HG03442 (cell line): ENCODE results near the gene CLDN15.
"Not testable (repeated sequence)": the region's sequence is repeated elsewhere in the genome, so short reads cannot be mapped to it uniquely, and the experiment has no call there.

ENCODE experiments used
- ATAC-seq: cut with Tn5 transposase; IDR thresholded peaks from one replicate; pipeline ENCODE4 v1.9.1; 2021; ENCODE audit warnings: mild to moderate bottlenecking, moderate library complexity; ENCODE audit not compliant: unreplicated experiment

Gene CLDN15, protein sequence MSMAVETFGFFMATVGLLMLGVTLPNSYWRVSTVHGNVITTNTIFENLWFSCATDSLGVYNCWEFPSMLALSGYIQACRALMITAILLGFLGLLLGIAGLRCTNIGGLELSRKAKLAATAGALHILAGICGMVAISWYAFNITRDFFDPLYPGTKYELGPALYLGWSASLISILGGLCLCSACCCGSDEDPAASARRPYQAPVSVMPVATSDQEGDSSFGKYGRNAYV

GRCh38 chr7:101237206-101238067, at the start of gene CLDN15:
Gene CLDN15, minus strand, starts transcription at chr7:101237802. Its CDS starts 221 bp downstream, at chr7:101237581.
- no peak for ATAC-seq

DNA sequence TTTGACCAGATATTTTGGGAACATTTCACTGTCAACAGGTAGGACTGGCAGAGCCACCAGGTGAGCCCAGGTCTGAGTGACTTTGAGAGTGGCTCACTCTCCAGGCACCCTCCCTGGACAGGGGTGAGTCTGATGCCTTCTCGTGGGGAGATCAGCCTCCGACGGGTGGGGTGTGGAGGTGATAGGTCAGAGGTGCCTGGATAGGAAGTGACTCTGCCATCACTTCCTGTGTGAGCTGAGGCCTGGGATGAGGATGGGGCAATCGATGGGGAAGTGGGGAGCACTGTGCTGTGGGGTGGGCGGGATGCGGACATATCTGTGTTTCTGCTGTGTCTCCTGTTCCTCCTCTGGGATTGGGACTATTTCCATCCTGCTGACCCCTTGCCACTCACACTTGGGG, 49.4 kb upstream of the CLDN15 start:
- ATAC-seq = no peak

DNA sequence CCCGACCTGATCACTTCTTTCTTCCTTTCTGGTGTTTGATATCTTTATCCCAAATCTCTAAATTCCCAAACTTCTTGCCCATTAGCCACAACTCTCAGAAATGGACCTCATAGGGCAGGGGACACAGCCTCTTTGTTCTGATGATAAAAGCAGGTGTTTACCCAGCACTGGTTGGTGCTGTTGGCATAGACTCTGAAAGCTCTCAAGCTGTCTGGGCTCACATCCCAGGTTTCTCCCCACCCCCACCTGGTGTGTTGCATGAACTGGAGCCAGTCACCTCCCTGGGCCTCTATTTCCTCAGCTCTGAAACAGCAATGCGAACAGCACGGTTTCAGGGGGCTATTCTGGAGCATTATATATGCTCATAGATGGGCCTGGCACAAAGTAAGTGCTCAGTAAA, 48.3 kb upstream of the CLDN15 start:
- ATAC-seq = not testable (repeated sequence)

DNA sequence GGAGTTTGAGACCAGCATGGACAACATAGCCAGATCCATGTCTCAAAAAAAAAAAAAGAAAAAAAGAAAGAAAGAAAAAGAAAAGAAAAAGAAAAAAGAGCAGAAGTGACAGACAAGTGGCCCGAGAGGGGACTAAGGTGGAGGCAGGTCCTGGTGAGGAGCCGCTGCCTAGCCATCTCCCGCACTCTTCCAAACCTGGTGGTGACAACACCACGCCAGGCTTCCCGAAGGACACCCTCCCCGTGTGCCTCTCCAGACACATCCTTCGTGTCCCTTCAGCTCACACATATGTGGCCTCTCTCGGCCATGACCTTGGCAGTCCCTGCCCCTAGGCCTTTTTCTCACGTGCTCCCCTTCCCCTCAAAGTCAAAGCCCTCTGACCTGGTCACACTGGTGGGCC, 47.6 kb upstream of the CLDN15 start:
- ATAC-seq = no peak

DNA sequence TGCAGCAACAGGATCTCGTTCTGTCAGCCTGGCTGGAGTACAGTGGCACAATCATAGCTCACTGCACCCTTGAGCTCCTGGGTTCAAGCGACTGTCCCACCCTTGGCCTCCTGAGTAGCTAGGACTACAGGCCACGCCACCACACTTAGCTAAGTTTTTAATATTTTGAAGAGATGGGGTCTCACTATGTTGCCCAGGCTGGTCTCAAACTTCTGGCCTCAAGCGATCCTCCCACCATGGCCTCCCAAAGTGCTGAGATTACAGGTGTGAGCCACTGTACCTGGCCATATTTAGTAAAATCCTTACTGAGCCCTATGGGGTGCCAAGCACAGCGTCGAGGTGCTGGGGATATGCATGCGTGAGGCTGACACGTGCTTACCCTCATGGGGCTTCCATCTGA, 43.3 kb upstream of the CLDN15 start:
- ATAC-seq = not testable (repeated sequence)

- no peak for ATAC-seq
Measured at GRCh38 chr7:101278461-101279292, 41.1 kb upstream of the CLDN15 start.

DNA sequence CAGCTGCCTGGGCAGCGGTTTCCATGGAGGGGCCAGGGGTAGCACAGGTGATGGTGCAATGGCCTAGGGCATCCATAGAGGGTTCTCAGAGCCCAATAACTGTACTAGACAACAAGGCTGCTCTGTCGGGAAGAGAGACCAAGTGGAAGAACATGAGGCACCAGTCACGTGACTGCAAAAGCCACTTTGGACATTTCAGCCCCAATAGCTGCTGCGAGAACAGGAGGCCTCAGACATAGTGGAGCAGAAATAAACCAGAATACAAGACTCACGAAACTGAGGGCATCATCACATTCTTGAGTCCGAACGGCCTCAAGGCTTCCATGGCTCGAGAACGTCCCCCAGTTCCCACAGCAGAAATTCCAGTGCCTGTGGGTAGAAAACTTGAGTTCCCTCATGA, 39.6 kb upstream of the CLDN15 start:
- ATAC-seq = no peak

DNA sequence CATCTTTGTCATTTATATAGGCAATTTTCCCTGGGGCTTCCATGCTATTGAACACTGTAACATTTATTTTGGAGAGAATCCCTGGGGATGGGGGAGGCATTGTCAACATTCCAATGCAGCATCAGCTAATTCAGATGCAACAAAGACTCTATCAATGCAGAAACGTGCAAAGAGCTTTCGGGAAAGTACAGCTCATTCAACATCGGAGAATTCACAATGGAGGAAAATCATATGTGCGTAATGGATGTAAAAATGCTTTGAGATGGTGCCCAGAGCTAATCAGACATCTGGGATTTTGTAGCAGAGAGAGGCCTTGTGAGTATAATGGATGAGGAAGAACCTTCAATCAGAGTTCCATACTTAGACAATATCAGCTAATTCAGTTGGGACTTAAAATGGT, 35.6 kb upstream of the CLDN15 start:
- no peak for ATAC-seq

- ATAC-seq = no peak
Measured at GRCh38 chr7:101271021-101271420, 33.4 kb upstream of the CLDN15 start.

DNA sequence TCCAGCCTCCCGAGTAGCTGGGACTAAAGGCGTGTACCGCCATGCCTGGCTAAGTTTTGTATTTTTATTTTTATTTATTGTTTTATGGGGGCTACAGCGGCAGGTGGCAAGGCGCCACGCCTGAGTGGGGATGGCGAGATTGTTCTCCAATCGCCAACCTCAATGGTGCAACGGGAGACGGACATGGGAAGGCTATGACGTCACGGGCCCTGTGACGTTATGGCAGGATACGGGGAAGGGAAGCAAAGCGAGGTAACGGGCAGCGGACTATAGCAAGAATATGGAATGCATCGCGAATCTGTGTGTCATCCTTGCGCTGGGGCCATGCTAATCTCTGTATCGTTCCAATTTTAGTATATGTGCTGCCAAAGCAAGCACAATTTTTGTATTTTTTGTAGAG, 32.1 kb upstream of the CLDN15 start:
- no peak for ATAC-seq

DNA sequence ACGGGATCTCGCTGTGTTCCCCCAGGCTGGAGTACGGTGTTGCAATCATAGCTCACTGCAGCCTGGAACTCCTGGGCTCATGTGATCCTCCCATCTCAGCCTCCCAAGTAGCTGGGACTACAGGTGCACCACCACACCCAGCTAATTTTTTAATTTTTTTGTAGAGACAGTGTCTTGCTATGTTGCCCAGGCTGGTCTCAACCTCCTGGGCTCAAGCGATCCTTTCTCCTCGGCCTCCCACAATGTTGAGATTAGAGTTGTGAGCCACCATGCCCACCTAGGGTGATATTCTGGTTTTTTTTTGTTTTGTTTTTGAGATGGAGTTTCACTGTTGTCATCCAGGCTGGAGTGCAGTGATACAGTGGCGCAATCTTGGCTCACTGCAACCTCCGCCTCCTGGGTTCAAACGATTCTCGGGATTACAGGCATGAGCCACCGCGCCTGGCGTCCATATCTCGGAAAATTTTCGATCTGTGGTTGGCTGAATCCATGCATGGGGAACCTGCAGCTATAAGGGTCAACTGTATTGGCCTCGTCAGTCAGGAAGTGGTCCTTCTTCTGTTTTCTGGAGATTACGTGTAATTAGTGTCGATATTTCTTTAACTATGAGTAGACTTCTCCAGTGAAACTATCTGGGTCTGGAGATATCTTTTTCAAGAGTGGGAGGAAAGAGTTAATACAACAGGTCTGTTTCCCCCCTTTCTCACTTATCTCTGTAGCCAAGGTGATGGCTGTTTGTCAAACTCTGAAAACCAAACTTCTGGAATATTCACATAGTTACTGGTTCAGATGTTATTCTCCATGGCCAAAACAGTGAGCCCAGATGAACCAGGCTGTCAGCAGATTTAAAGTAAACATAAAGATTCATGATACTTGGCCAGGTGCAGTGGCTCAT, 28.3 kb upstream of the CLDN15 start:
- ATAC-seq = no peak

DNA sequence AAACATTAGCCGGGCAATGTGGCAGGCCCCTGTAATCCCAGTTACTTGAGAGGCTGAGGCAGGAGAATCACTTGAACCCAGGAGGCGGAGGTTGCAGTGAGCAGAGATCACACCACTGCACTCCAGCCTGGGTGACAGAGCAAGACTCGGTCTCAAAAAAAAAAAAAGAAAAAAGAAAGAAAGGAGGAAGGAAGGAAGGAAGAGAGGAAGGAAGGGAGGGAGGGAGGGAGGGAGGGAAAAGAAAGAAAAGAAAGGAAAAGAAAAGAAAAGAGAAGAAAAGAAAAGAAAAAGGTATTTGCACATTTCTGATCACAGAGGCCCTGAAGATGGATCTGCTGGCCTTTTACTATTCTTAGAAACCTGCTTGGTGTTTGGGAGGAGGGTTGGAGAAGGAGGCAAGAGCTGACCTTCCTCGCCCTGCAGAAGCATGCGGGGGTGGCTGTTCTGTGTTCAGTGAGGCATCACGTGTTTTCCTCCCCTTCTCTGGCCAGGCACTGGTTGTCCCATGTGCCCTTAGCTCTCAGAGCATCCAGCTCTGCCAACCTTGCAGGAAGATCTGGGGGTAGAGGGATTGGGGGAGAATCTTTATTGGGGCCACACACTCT, 26.6 kb upstream of the CLDN15 start:
- not testable (repeated sequence) for ATAC-seq

DNA sequence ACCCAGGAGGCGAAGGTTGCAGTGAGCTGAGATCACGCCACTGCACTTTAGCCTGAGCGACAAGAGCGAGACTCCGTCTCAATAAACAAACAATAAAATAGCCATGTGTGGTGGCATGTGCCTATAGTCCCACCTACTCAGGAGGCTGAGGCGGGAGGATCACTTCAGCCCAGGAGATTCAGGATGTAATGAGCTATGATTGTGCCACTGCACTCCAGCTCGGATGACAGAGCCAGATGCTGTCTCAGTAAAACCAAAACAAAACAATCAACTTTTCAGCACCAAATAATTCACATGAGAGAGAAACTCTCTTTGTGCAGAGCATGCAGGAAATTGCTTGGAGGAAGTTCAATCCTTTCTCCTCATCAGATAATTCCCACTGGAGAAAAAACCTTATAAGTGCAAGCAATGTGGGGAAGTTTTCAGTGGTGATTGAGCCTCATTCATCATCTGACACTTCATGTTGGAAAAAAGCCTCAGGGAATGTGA, 20.7 kb upstream of the CLDN15 start:
- no peak for ATAC-seq

GRCh38 chr7:101255796-101256195, 18.2 kb upstream of the CLDN15 start:
- no peak for ATAC-seq

DNA sequence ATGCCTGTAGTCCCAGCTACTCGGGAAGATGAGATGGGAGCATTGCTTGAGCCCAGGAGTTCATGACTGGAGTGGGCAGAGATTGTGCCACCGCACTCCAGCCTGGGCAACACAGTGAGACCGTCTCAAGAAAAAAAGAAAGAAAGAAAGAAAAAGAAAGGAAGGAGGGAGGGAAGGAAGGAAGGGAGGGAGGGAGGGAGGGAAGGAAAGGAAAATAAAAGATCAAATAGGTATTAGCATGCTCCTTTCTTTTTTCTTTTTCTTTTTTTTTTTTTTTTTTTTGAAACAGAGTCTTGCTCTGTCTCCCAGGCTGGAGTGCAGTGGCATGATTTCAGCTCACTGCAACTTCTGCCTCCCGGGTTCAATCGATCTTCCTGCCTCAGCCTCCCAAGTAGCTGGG, 15.6 kb upstream of the CLDN15 start:
- not testable (repeated sequence) for ATAC-seq

DNA sequence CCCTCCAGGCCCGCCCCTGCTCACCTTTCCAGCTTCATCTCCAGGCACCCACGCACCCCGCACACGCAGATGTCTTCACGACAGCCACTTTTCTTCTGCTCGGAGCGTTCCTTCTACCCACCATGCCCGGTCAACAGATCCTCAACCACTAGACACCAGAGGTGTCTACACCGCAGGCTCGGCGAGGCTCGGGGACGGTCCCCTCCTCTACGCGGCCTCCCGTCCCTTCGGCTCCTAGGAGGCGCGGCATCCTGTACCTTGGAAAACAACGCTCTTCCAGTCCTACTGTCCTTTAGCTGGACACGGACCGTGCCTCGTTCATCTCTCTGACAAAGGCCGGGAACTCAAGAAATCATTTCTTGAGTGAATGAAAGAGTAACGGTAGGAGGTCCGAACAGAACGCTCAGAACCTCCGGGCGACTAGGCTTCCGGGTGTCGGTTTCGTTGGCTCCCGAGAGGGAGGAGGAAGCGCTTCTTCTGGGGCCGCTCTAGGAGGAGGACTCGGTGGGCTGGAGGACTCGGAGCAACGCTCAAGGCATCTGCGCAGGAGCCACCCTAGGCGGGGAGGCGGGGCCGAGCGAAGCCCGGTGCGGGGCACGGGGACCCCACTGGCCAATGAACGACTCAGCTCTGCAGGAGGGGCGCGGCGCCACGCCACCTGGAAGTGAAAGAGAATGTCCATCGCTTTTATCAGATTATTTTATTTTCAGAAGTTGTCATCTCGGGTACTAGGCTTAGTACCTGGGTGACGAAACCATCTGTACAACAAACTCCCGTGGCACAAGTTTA, 14.5 kb upstream of the CLDN15 start:
- ATAC-seq = peak; percentile 95

DNA sequence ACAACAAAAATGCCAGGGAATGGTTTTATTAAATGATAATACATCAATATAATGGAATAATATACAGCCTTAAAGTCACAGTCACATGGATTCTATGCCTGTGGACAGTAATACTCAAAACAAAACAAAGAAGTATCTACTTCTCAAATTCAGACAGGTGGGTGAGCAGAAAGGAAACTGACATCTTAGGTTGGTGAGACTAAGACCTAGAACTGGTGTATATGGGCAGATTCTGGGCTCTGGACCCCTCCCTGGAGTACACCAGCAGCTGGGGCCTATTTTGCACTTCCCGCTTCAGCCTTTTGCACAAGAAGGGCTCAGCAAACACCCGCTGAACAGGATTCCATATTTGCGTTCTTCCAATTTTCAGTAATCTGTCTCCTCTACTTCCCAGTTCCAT, 12.7 kb upstream of the CLDN15 start:
- ATAC-seq = no peak

- ATAC-seq = no peak
Measured at GRCh38 chr7:101248276-101248675, 10.7 kb upstream of the CLDN15 start.

DNA sequence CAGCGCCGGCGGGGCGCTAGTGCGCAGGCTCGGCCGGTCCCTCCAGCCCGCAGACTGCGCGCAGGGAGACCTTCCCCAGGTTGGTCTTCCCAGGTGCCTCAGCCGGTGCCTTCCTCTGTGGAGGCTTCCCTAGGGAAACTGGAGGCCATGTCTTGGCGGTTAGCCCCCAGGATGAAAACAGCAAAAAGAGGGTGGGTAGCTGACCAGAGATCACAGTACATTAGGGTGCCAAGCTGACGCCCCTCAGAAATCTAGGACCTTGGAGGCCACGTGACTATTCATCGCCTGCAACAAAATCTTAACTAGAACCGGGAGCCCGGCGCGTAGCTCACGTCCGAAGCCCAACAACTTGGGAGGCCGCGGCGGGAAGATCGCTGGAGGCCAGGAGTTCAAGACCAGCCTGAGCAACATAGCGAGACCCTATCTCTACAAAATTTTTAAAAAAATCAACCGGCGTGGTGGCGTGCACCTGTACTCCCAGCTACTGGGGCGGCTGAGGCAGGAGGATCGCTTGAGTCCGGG, 7.6 kb upstream of the CLDN15 start:
- ATAC-seq = no peak
